Mucosa of gallbladder (tissue), 1 donor: ENCODE measurements around the gene DHX38. TPM values are rescaled to one million over a fixed set of nuclear protein-coding genes. Genes with fewer than 3 reads are reported as not detected.
A peak's percentile ranks its signal among the peaks of the same experiment; 100 is the strongest.

Experiments used
- DNase-seq: peaks from one replicate; pipeline ENCODE4 v3.0.0-alpha.2; 2020; ENCODE audit warnings: low spot score
- total RNA-seq: library from RNA; stranded (reverse); gene quantifications from one replicate; pipeline ENCODE4 v1.2.1, GENCODE V29; 2021
- donor health status: DM: no; HTN: no; CAD: no.

DHX38 gene
- total RNA-seq, 1 donor from 2014 or later, result 55.7 TPM

GRCh38 chr16:72120026-72120425, 26.4 kb downstream of the DHX38 start:
- no peak for DNase-seq

GRCh38 chr16:72122308-72122707, 28.7 kb downstream of the DHX38 start:
- DNase-seq, result no peak

- no peak for DNase-seq
These were observed 29.3 kb downstream of the DHX38 start for GRCh38 chr16:72122916-72123315.

- DNase-seq, result no peak
These were observed 29.8 kb downstream of the DHX38 start for GRCh38 chr16:72123426-72123825.

- DNase-seq, result no peak
These were observed 30.5 kb downstream of the DHX38 start for GRCh38 chr16:72124148-72124547.

- peak; percentile 73 for DNase-seq
These were observed 31.4 kb downstream of the DHX38 start for GRCh38 chr16:72124761-72125634.

GRCh38 chr16:72125635-72126428, 32.2 kb downstream of the DHX38 start:
- DNase-seq, result peak; percentile 26

- DNase-seq, result no peak
These were observed 32.8 kb downstream of the DHX38 start for GRCh38 chr16:72126429-72126765.

GRCh38 chr16:72128701-72129100, 35.1 kb downstream of the DHX38 start:
- DNase-seq, result no peak

- no peak for DNase-seq
These were observed 36.5 kb downstream of the DHX38 start for GRCh38 chr16:72129976-72130656.

GRCh38 chr16:72131036-72131435, 37.4 kb downstream of the DHX38 start:
- no peak for DNase-seq

- DNase-seq, result no peak
These were observed 39.1 kb downstream of the DHX38 start for GRCh38 chr16:72132726-72133125.

- no peak for DNase-seq
These were observed 40.9 kb downstream of the DHX38 start for GRCh38 chr16:72134507-72134906.

- no peak for DNase-seq
These were observed 43.9 kb downstream of the DHX38 start for GRCh38 chr16:72137380-72138063.

- no peak for DNase-seq
These were observed 44.5 kb downstream of the DHX38 start for GRCh38 chr16:72138064-72138572.

- DNase-seq, result no peak
These were observed 46.3 kb downstream of the DHX38 start for GRCh38 chr16:72139908-72140307.

- DNase-seq, result no peak
These were observed 48.8 kb downstream of the DHX38 start for GRCh38 chr16:72142476-72142875.

GRCh38 chr16:72149676-72150464, 56.2 kb downstream of the DHX38 start:
- no peak for DNase-seq

- DNase-seq, result no peak
These were observed 65.7 kb downstream of the DHX38 start for GRCh38 chr16:72159386-72159785.

GRCh38 chr16:72159801-72160200, 66.2 kb downstream of the DHX38 start:
- DNase-seq, result no peak
